PC-3 (cell line): Measurements from ENCODE around the gene TTC34.
"Not testable (repeated sequence)": the region's sequence is repeated elsewhere in the genome, so short reads cannot be mapped to it uniquely, and the experiment has no call there.

Experiments used
- CTCF ChIP-seq: fragments of 300-600 bp; sonication (generic); conservative IDR thresholded peaks from 2 replicates; pipeline ENCODE4 v1.5.1; 2017; ENCODE audit warnings: antibody characterized with exemption, low read depth, mild to moderate bottlenecking, low read length
- EZH2 ChIP-seq: fragments of 300-600 bp; sonication (generic); IDR thresholded peaks from one replicate; pipeline ENCODE4 v1.6.1; 2017; ENCODE audit warnings: antibody characterized with exemption, mild to moderate bottlenecking, low read length; ENCODE audit not compliant: unreplicated experiment
- EZH2phosphoT487 ChIP-seq: fragments of 300-600 bp; sonication (generic); IDR thresholded peaks from 2 replicates; pipeline ENCODE4 v1.6.1; 2018; ENCODE audit warnings: mild to moderate bottlenecking, antibody characterized with exemption, low read length, borderline replicate concordance

DNA sequence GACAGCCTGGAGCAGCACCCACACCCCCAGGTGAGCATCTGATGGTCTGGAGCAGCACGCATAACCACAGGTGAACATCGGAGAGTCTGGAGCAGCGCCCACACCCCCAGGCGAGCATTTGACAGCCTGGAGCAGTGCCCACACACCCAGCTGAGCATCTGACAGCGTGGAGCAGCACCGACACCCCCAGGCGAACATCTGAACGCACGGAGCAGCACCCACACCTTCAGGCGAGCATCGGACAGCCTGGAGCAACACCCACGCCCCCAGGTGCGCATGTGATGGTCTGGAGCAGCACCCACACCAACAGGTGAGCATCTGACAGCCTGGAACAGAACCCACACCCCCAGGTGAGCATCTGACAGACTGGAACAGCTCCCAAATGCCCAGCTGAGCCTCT lies 49.6 kb downstream of the TTC34 start:
- TF ChIP-seq EZH2phosphoT487, EZH2, CTCF: not testable (repeated sequence)
